Activated CD4-positive, alpha-beta T cell treated with anti-CD3 and anti-CD28 coated beads, Interleukin-2, Interleukin-6, amounts not matched to agents 100 ng/mL and 50 ng/mL, durations not matched to agents 16 hours and 8 hours (primary cell): ENCODE measurements around the gene FAM200C.

Experiments used
- DNase-seq: peaks from one replicate; pipeline ENCODE4 v3.0.0-alpha.2; 2020

FAM200C gene

DNA sequence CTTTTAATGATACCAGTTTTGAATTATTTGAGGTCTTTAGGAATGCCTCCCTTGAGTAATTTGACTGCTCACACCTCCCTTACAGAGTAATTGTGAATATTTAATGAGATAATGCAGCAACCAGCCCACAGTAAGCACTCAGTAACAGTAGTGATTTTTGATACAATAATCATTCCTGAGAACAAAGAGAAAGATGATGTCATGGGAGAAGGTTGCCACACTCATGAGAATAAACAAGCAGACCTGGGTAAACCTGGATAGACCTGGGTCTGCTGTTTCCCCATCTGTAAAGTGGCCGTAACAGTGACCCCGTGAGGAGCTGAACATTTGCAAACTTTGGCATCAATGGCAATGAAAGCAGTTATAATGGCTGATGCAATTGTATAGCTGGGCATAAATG lies 33.6 kb downstream of the FAM200C start:
- DNase-seq: no peak

DNA sequence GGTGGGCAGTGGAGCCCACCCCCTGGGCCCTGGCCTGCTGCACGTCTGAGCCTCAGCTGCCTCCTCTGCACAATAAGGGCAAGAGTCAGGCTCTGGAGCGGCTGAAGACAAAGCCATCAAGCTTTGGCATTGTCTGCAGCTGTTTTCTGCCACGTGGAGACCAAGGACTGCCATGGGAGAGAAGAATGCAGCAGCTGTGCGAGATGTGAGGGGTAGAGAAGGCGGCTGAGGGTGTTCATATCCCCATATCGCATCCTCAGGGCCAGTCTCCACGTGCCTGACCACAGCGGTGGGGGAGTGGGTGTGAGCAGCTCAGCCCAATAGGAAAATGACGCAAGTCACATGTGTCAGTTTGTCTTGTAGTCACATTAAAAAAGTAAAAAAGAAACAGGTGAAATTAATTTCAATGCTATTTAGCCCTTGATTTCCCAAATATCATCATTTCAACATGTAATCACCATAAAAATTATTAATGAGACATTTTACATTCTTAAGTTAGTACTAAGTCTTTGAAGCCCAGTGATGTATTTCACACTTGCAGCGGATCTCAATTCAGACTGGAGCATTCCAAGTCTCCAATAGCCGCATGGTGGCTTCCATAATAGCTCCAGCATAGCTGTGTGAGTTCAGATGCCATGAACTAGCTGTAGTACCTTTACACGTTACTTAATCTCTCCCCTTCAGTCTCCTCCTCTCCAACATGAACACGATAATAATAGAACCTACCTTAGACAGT lies 36.0 kb downstream of the FAM200C start:
- DNase-seq: no peak

GRCh38 chr5:160363211-160363610 lies 36.6 kb downstream of the FAM200C start:
- no peak for DNase-seq

GRCh38 chr5:160361624-160362228 lies 38.1 kb downstream of the FAM200C start:
- DNase-seq: no peak

GRCh38 chr5:160360310-160360709 lies 39.5 kb downstream of the FAM200C start:
- no peak for DNase-seq

- no peak for DNase-seq
Measured at GRCh38 chr5:160359816-160360215, 40.0 kb downstream of the FAM200C start.

DNA sequence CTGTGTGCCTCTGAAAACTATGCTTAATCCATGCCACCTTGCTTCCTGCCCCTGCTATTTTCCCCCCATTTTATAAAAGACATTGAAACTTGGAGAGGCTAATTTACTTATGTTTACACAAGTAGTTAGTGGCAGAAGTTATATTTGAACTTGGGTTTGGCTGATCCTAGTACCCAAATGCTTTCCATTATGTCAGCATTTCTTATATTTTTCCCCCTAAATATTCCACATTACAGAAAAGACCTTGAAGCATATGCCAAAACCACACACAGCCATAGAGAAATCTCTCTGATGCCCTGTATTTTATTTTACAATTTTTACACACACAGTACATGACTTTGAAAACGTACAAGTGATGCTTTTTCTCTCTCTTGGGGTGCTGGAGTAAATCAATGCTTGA lies 40.6 kb downstream of the FAM200C start:
- no peak for DNase-seq

GRCh38 chr5:160357861-160358411 lies 41.9 kb downstream of the FAM200C start:
- DNase-seq: no peak

DNA sequence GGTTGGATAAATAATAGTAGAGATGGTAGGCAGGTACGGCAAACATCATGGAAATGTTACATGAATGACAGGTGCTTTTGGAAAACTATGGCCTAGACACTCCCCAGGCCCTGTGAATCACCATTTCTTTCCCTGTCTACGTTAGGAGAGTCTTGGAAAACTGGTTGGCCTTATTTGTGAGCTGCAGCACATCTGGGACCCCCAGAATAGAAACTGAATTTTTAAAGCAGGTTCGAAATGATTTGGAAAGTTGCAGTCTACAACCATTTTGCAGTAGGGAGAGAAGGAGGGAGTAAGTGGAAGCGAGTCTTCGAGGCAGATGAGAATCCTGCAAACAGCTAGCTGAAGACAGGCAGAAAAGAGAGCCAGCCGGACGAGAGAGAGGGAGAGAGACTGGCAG lies 42.5 kb downstream of the FAM200C start:
- no peak for DNase-seq

DNA sequence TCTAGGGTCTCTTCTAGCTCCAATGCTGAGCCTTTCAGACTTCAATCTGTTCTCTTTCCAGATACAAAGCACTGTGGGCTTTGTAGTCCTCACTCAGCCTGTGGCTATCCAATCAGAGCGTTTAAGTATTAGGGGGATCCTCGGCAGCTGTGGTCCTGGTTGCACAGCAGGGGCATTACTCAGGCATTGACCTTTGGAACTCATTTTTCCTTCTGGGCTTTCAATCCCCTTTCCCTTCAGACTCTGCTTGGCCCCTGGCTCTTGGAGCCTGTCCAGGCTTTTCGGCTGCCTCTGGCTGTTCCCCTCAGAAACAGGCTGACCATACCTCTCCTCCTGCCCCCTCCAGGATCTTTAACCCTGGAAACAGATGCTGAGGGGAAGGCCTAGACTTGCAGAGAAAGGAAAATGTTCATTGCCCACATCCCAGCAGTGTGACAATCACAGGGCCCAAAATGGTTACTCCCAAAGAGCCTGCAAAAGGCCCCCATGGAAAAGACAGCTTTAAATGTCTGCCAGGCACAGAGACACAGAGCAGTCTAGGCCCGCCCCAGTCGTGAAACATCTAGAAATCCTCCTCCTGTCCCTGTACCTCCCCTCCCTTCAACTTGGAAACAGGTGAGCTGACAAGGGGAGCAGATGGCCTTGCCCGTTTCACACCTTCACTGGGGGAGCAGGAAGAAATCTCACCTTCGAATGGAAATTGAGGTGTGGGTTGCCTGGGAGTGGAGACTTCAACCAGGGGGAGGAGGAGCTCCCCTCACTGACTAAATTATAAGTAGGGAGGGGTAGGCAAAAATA lies 43.1 kb downstream of the FAM200C start:
- no peak for DNase-seq

DNA sequence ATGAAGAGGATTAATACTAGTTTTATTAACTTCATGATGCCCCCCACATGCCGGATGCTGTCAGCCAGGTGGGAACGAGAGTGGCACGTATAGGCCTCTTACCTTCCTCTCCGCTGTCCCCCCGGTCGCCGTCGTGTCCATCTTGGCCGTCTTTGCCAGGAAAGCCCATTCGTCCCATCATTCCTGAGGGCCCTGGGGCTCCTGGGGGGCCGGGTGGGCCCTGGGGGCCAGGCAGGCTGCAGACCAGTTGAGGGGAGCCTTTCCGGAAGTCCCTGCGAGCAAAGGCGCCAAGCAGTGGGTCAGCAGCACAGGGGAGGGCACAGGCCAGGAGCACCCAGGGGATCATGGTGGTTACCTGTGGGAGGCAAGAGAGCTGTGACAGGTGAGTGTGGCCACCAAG lies 45.2 kb downstream of the FAM200C start:
- no peak for DNase-seq

DNA sequence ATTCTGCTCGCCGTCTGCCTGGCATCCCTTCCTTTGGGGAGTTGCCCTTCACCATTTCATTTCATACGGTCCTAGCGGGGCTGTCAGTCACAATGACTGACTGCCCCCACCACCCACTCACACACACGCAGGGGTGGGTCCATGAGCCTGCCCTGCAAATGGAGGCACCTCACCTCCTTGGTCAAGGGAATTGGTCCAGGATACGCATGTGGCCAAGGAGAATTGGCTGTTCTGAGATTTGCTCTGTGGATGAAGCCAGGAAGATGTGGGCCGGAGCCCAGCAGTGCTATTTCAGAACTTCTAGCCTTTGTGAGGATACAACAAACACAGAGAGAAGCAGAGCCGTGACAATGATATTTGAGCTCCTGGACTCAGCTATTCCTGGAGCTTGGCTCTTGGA lies 46.5 kb downstream of the FAM200C start:
- DNase-seq: no peak

GRCh38 chr5:160352308-160352707 lies 47.5 kb downstream of the FAM200C start:
- no peak for DNase-seq

GRCh38 chr5:160349935-160350303 lies 49.9 kb downstream of the FAM200C start:
- no peak for DNase-seq

DNA sequence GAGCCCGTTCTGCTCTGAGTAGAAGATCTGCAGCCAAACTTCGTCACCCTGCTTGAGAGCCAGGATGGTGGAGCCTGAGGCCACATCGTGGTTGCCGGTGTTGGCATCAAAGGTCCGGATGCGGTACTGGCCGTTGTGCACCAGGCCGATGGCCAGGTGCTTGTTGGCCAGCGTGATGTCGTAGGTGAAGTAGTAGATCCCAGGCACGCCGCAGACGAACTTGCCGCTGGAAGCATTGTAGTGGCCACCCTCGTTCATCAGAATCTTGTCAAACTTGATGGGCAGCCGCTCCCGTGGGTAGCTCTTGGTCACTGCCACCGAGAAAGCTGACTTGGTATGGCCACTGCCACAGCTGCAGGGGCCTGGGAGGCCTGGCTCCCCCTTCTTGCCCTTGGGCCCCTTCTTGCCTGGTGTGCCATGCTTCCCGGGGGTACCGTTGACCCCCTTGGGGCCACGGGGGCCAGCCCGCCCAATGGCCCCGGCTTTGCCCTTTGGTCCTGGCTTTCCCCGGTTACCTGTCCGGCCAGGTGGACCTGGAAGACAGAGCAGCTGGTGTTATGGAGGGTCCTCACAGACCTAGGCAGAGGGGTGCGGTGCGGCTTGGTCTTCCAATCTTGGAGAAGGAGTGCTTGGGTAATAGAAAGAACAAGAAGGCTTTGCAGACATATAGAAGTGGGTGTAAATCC lies 50.5 kb downstream of the FAM200C start:
- no peak for DNase-seq

DNA sequence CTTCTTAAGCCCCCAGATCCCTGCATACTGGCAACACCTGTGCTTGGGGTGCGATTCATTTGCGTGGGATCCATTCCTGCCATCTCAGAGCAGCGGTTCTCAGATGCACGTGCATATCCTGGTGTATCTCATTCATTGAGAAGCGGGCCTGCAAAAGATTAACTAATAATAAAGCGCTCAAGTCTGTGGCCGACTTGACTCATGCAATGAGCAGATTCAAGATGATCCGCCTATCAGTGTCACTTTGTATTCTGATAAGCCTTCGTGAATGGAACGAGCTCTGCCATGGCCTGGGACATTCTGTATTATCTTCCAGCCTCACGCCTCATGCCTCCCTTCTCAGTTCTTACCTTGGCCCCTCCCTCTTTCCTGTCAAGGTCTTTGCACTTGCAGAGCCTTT lies 51.8 kb downstream of the FAM200C start:
- DNase-seq: no peak

DNA sequence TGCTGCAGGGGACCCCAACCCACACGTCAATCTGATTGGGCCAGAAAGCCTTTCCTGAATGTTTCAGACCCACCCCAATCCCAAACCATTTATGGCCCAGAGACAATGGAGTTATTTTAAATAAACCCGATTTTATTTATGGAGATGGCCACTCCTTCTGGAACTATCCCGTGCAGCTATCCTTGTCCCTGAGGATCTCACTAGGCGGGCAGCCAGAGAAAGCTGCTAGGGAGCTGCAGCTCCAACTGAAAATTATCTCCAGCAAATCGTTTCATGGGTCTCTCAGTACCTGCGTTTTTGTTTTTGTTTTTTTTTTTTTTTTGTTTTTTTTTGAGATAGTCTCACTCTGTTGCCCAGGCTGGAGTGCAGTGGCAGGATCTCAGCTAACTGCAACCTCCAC lies 52.4 kb downstream of the FAM200C start:
- no peak for DNase-seq
